SK-N-SH (cell line): ENCODE data around the gene SLC1A7. TPM values are rescaled to one million over a fixed set of nuclear protein-coding genes. Genes with fewer than 3 reads are reported as not detected.

ENCODE experiments used
- CTCF ChIA-PET: fragments of 300-600, 350-600 bp; formaldehyde crosslinking; extraction: SDS; loops from one replicate; lab custom pipeline; 2021; lab: Yijun Ruan, JAX
- POLR2A ChIA-PET: fragments of 350-600 bp; sonication (Branson Sonifier 250); formaldehyde crosslinking; extraction: SDS; loops from one replicate; lab custom pipeline; 2020; ENCODE audit warnings: antibody characterized with exemption, inconsistent platforms; lab: Yijun Ruan, JAX
- DNase-seq: peaks from one replicate; pipeline ENCODE4 v3.0.0; 2012
- H2AFZ ChIP-seq: fragments of 200-600 bp; sonication (generic); 2 replicates; pipeline ENCODE4 v1.8.1; 2016; ENCODE audit warnings: antibody characterized with exemption, mild to moderate bottlenecking, low read depth
- H3F3A ChIP-seq: fragments of 200-600 bp; sonication (generic); replicated peaks from 2 replicates; pipeline ENCODE3; 2016; ENCODE audit warnings: antibody characterized with exemption, mild to moderate bottlenecking; ENCODE audit not compliant: insufficient read depth
- H3K27ac ChIP-seq, 2 experiments: fragments of 200-500 bp in 1 of 2; fragments of 200-600 bp in 1 of 2; sonication (Bioruptor generic) in 1 of 2; sonication (generic), shearing (Covaris generic) in 1 of 2; 2 replicates each; pipeline versions ENCODE4 v1.5.1 to v1.6.1; 2014 to 2016; ENCODE audit warnings: low read depth in 2 of 2, inconsistent platforms in 1 of 2, low read length in 1 of 2, mild to moderate bottlenecking in 1 of 2, mixed read lengths in 1 of 2
- H3K27me3 ChIP-seq: fragments of 200-600 bp; sonication (generic), shearing (Covaris generic); 2 replicates; pipeline ENCODE4 v1.6.1; 2016; ENCODE audit warnings: mixed run types; ENCODE audit not compliant: insufficient read depth
- H3K36me3 ChIP-seq, 2 experiments: fragments of 200-500 bp in 1 of 2; fragments of 200-600 bp in 1 of 2; sonication (Bioruptor generic) in 1 of 2; sonication (generic) in 1 of 2; replicated peaks in 1 of 2; 2 replicates each; pipeline versions ENCODE3 to v1.5.1; 2014 to 2016; ENCODE audit warnings: low read length in 1 of 2, mild to moderate bottlenecking in 1 of 2; ENCODE audit not compliant: insufficient read depth in 2 of 2, control insufficient read depth in 1 of 2
- H3K4me1 ChIP-seq, 2 experiments: fragments of 200-500 bp in 1 of 2; fragments of 200-600 bp in 1 of 2; sonication (Bioruptor generic) in 1 of 2; sonication (generic), shearing (Covaris generic) in 1 of 2; 2 replicates each; pipeline versions ENCODE4 v1.5.1 to v1.6.1; 2014 to 2016; ENCODE audit warnings: low read depth in 1 of 2, low read length in 1 of 2, mixed run types in 1 of 2; ENCODE audit not compliant: insufficient read depth in 2 of 2, control insufficient read depth in 1 of 2
- H3K4me2 ChIP-seq: fragments of 200-600 bp; sonication (generic), shearing (Covaris generic); 2 replicates; pipeline ENCODE4 v1.6.1; 2017; ENCODE audit warnings: mixed run types
- H3K4me3 ChIP-seq, 2 experiments: fragments of 200-500 bp in 1 of 2; fragments of 200-600 bp in 1 of 2; sonication (Bioruptor generic) in 1 of 2; sonication (generic), shearing (Covaris generic) in 1 of 2; 2 replicates each; pipeline versions ENCODE4 v1.5.1 to v1.8.1; 2014 to 2016; ENCODE audit warnings: low read depth in 2 of 2, inconsistent platforms in 1 of 2, low read length in 1 of 2, mild to moderate bottlenecking in 1 of 2, mixed read lengths in 1 of 2, moderate library complexity in 1 of 2
- H3K79me2 ChIP-seq: fragments of 200-600 bp; sonication (generic); 2 replicates; pipeline ENCODE4 v1.8.1; 2017; ENCODE audit warnings: mild to moderate bottlenecking; ENCODE audit not compliant: insufficient read depth
- H3K9ac ChIP-seq: fragments of 200-600 bp; sonication (generic); 2 replicates; pipeline ENCODE4 v1.6.1; 2017; ENCODE audit warnings: mixed run types
- H3K9me2 ChIP-seq: fragments of 200-600 bp; sonication (generic); 2 replicates; pipeline ENCODE4 v1.6.1; 2017; ENCODE audit warnings: mixed run types
- H3K9me3 ChIP-seq: fragments of 200-600 bp; sonication (generic); 2 replicates; pipeline ENCODE4 v1.6.1; 2017; ENCODE audit warnings: mixed run types, mild to moderate bottlenecking, moderate library complexity
- H4K20me1 ChIP-seq: fragments of 200-600 bp; sonication (generic); 2 replicates; pipeline ENCODE4 v1.6.1; 2017; ENCODE audit warnings: mild to moderate bottlenecking, mixed run types; ENCODE audit not compliant: insufficient read depth
- EZH2phosphoT487 ChIP-seq: fragments of 200-600 bp; sonication (generic); IDR thresholded peaks from 2 replicates; pipeline ENCODE4 v1.6.1; 2017; ENCODE audit warnings: low read depth, mixed run types, mild to moderate bottlenecking, antibody characterized with exemption, moderate library complexity, borderline replicate concordance
- FOSL2 ChIP-seq: IDR thresholded peaks from 2 replicates; pipeline ENCODE4 v1.4.0; 2012; ENCODE audit warnings: low read depth, mild to moderate bottlenecking, moderate library complexity, borderline replicate concordance
- FOXJ3 ChIP-seq: sonication (generic); formaldehyde crosslinking; IDR thresholded peaks from 2 replicates; pipeline ENCODE4 v1.5.1; 2020; ENCODE audit warnings: mild to moderate bottlenecking, missing genetic modification reagents
- GABPA ChIP-seq: IDR thresholded peaks from 2 replicates; pipeline ENCODE4 v1.4.0; 2012; ENCODE audit warnings: low read depth, mild to moderate bottlenecking
- SIN3A ChIP-seq: IDR thresholded peaks from 2 replicates; pipeline ENCODE4 v1.6.1; 2012; ENCODE audit warnings: low read depth, mild to moderate bottlenecking, low read length, moderate library complexity, borderline replicate concordance
- TEAD4 ChIP-seq: IDR thresholded peaks from 2 replicates; pipeline ENCODE4 v1.4.0; 2012; ENCODE audit warnings: mild to moderate bottlenecking, borderline replicate concordance; ENCODE audit not compliant: insufficient read depth
- WGBS: methylation state at CpG from one replicate; pipeline ENCODE4 v1.1.6; 2017; ENCODE audit warnings: low lambda C conversion rate; 5-methylcytosine and 5-hydroxymethylcytosine counted together
- polyA plus RNA-seq, 3 experiments: library from polyadenylated mRNA; depleted of rRNA; stranded (reverse); fragments of >200 nt; gene quantifications; 2 replicates each; pipeline ENCODE4 v1.2.3, GENCODE V29; 2012
- TF ChIP-seq, protein P1 (sequence below): IDR thresholded peaks from 2 replicates; pipeline ENCODE4 v1.4.0; 2012; ENCODE audit warnings: low read depth, borderline replicate concordance
- TF ChIP-seq, protein P2 (sequence below): IDR thresholded peaks from 2 replicates; pipeline ENCODE4; 2012
- TF ChIP-seq, protein P3 (sequence below): IDR thresholded peaks from 2 replicates; pipeline ENCODE4 v1.6.1; 2012; ENCODE audit warnings: mild to moderate bottlenecking, low read depth, low read length, moderate library complexity
- TF ChIP-seq, protein P4 (sequence below): IDR thresholded peaks from 2 replicates; pipeline ENCODE4 v1.4.0; 2012; ENCODE audit warnings: low read depth

The SLC1A7 gene
- polyA plus RNA-seq, 1 of the 3 experiments (the other 2 are of a cell fraction) = not detected

DNA sequence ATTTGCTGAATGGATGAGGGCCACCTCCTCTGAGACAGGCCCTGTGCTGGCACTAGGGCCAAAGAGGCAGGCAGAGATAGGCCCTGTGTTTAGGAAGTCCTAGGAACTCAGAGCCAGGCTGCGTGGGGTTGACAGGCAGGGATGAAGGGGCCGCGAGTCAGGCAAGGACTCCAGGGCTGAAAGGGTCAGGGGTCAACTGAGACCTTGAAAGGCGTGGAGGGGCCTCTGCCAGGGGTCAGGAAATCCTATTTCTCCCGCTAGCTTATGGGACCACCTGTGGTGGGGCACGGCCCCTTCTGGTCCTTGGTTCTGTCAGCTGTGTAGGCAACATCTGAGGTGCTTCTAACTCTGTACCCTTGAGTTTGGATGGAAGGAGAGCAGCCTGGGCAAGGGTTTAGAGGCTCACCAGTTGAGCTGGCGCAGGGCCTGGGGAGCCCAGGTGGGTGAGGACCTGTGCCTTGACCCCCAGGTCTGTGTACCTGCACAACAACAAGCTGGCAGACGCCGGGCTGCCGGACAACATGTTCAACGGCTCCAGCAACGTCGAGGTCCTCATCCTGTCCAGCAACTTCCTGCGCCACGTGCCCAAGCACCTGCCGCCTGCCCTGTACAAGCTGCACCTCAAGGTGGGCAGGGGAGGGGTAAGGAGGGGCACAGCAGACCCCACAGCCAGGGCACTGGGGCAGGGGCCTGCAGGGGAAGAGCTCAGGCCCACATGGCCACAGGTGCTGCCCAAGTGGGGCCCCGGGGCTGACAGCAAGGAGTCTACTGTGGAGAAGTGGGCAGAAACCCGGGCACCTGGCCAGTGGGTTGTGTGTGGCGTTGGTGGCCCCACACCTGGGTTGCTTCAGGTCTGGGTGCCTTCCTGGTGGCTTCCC is 65.5 kb downstream of the SLC1A7 start:
- no peak overlapping the region for H3K27ac ChIP-seq
- no peak overlapping the region for H3K4me3 ChIP-seq
- 87% methylated on average over 14 of the region's 19 CpGs for WGBS
- ChIA-PET CTCF (interaction anchor here (1.1 to 2.7 kb wide), 2 partner anchors 14 to 172 kb away, joined by 3 to 7 read pairs; partner anchors contain the start of gene PODN), POLR2A (no interaction called here)
- no peak for TF ChIP-seq FOSL2
- TF ChIP-seq, protein P1, sequence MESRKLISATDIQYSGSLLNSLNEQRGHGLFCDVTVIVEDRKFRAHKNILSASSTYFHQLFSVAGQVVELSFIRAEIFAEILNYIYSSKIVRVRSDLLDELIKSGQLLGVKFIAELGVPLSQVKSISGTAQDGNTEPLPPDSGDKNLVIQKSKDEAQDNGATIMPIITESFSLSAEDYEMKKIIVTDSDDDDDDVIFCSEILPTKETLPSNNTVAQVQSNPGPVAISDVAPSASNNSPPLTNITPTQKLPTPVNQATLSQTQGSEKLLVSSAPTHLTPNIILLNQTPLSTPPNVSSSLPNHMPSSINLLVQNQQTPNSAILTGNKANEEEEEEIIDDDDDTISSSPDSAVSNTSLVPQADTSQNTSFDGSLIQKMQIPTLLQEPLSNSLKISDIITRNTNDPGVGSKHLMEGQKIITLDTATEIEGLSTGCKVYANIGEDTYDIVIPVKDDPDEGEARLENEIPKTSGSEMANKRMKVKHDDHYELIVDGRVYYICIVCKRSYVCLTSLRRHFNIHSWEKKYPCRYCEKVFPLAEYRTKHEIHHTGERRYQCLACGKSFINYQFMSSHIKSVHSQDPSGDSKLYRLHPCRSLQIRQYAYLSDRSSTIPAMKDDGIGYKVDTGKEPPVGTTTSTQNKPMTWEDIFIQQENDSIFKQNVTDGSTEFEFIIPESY = no peak
- TF ChIP-seq, protein P2, sequence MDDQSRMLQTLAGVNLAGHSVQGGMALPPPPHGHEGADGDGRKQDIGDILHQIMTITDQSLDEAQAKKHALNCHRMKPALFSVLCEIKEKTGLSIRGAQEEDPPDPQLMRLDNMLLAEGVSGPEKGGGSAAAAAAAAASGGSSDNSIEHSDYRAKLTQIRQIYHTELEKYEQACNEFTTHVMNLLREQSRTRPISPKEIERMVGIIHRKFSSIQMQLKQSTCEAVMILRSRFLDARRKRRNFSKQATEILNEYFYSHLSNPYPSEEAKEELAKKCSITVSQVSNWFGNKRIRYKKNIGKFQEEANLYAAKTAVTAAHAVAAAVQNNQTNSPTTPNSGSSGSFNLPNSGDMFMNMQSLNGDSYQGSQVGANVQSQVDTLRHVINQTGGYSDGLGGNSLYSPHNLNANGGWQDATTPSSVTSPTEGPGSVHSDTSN = no peak
- no peak for TF ChIP-seq TEAD4
- no peak for TF ChIP-seq GABPA
- TF ChIP-seq, protein P3, sequence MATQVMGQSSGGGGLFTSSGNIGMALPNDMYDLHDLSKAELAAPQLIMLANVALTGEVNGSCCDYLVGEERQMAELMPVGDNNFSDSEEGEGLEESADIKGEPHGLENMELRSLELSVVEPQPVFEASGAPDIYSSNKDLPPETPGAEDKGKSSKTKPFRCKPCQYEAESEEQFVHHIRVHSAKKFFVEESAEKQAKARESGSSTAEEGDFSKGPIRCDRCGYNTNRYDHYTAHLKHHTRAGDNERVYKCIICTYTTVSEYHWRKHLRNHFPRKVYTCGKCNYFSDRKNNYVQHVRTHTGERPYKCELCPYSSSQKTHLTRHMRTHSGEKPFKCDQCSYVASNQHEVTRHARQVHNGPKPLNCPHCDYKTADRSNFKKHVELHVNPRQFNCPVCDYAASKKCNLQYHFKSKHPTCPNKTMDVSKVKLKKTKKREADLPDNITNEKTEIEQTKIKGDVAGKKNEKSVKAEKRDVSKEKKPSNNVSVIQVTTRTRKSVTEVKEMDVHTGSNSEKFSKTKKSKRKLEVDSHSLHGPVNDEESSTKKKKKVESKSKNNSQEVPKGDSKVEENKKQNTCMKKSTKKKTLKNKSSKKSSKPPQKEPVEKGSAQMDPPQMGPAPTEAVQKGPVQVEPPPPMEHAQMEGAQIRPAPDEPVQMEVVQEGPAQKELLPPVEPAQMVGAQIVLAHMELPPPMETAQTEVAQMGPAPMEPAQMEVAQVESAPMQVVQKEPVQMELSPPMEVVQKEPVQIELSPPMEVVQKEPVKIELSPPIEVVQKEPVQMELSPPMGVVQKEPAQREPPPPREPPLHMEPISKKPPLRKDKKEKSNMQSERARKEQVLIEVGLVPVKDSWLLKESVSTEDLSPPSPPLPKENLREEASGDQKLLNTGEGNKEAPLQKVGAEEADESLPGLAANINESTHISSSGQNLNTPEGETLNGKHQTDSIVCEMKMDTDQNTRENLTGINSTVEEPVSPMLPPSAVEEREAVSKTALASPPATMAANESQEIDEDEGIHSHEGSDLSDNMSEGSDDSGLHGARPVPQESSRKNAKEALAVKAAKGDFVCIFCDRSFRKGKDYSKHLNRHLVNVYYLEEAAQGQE = no peak
- TF ChIP-seq, protein P4, sequence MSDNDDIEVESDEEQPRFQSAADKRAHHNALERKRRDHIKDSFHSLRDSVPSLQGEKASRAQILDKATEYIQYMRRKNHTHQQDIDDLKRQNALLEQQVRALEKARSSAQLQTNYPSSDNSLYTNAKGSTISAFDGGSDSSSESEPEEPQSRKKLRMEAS = no peak
- TF ChIP-seq SIN3A = no peak
- no peak for TF ChIP-seq FOXJ3 (CRISPR knock-in tag)
- no peak for TF ChIP-seq EZH2phosphoT487
- no peaks in the 10 kb centered on the region; a peak in 1 of 4 replicates for H3K4me1 ChIP-seq
- peak; percentile 9 for DNase-seq
- no peaks in the 10 kb centered on the region for H3K36me3 ChIP-seq
- H3F3A ChIP-seq = no peaks in the 10 kb centered on the region
- no peaks in the 10 kb centered on the region for H3K9me2 ChIP-seq
- H3K9me3 ChIP-seq = no peaks in the 10 kb centered on the region
- no peaks in the 10 kb centered on the region for H3K79me2 ChIP-seq
- H3K4me2 ChIP-seq = no peak overlapping the region
- H4K20me1 ChIP-seq = no peaks in the 10 kb centered on the region
- no peaks in the 10 kb centered on the region for H3K27me3 ChIP-seq
- H3K9ac ChIP-seq = no peak overlapping the region
- H2AFZ ChIP-seq = no peak overlapping the region
